ENCODE results near the gene ZFYVE27.

DNA sequence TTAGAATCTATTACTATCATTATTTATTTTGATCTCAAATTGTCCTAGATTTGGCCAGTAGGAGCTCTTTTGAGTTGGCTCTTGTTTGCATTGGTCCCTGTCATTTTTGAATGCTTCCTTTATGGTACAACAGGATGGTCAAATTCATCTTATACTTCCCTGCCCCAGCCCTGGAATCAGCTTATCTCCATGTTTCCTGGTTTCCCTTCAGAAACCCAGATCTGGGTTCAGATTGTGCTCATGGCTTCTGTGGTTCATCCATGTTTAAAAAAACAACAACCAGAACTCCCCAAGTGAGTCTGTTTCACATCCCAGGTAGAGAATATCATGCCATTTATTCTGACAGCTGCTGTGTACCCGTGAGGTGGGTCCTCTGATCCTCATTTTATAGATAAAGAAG is 10.6 kb downstream of the ZFYVE27 start:
- TF ChIP-seq, protein P1, sequence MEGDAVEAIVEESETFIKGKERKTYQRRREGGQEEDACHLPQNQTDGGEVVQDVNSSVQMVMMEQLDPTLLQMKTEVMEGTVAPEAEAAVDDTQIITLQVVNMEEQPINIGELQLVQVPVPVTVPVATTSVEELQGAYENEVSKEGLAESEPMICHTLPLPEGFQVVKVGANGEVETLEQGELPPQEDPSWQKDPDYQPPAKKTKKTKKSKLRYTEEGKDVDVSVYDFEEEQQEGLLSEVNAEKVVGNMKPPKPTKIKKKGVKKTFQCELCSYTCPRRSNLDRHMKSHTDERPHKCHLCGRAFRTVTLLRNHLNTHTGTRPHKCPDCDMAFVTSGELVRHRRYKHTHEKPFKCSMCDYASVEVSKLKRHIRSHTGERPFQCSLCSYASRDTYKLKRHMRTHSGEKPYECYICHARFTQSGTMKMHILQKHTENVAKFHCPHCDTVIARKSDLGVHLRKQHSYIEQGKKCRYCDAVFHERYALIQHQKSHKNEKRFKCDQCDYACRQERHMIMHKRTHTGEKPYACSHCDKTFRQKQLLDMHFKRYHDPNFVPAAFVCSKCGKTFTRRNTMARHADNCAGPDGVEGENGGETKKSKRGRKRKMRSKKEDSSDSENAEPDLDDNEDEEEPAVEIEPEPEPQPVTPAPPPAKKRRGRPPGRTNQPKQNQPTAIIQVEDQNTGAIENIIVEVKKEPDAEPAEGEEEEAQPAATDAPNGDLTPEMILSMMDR (IDR thresholded peaks at IDR 0.05) = no peak
- TF ChIP-seq JUN (CRISPR knock-in tag; IDR thresholded peaks at IDR 0.05) = no peak
- no peak for TF ChIP-seq E2F5 (CRISPR knock-in tag; IDR thresholded peaks at IDR 0.05)
- no peak for TF ChIP-seq ZNF423 (CRISPR knock-in tag; IDR thresholded peaks at IDR 0.05)
- TF ChIP-seq ZBTB21 (CRISPR knock-in tag; IDR thresholded peaks at IDR 0.05; ENCODE audit: borderline replicate concordance) = no peak

Measured in WTC11 (cell line).